Natural killer cell (primary cell): ENCODE data around the gene LTC4S. TPM values are rescaled to one million over a fixed set of nuclear protein-coding genes. Genes with fewer than 3 reads are reported as not detected.
A peak's percentile ranks its signal among the peaks of the same experiment; 100 is the strongest.

Source experiments
- ATAC-seq, 3 donors: fragments of 150-1000 bp in 2 of 3; fragments of 200-7000 bp in 1 of 3; cut with Tn5 transposase; 1 replicate in 1 of 3; 2 replicates in 2 of 3; pipeline ENCODE4 v1.10.0; 2021; ENCODE audit warnings: mild to moderate bottlenecking in 2 of 3, moderate library complexity in 2 of 3
- DNase-seq, 2 donors: peaks; one replicate each; pipeline versions ENCODE4 v3.0.0 to v3.0.0-alpha.2; 2013 to 2021; ENCODE audit warnings: mixed read lengths in 1 of 2
- H3K27ac ChIP-seq: one replicate; pipeline ENCODE4 v1.5.1; 2013; ENCODE audit warnings: mild to moderate bottlenecking, low read length
- H3K27me3 ChIP-seq: one replicate; pipeline ENCODE4 v1.6.1; 2013; ENCODE audit warnings: low read length; ENCODE audit not compliant: control insufficient read depth, insufficient read depth
- H3K36me3 ChIP-seq: one replicate; pipeline ENCODE4 v1.6.1; 2013; ENCODE audit warnings: low read length; ENCODE audit not compliant: control insufficient read depth, insufficient read depth
- H3K4me1 ChIP-seq: one replicate; pipeline ENCODE4 v1.6.1; 2013; ENCODE audit warnings: low read length; ENCODE audit not compliant: control insufficient read depth, insufficient read depth
- H3K4me3 ChIP-seq: one replicate; pipeline ENCODE4 v1.5.1; 2013; ENCODE audit warnings: low read length
- H3K9me3 ChIP-seq: one replicate; pipeline ENCODE4 v1.6.1; 2013; ENCODE audit warnings: low read length; ENCODE audit not compliant: control insufficient read depth, insufficient read depth
- H3K27ac Mint-ChIP-seq, 2 donors: one replicate each; pipeline ENCODE4 v1.8.0; 2022; ENCODE audit warnings: mild to moderate bottlenecking in 2 of 2, mixed read lengths in 2 of 2, moderate library complexity in 1 of 2
- H3K27me3 Mint-ChIP-seq, 2 donors: one replicate each; pipeline ENCODE4 v1.8.0; 2022; ENCODE audit warnings: low read depth in 2 of 2, mixed read lengths in 2 of 2
- H3K36me3 Mint-ChIP-seq: one replicate; pipeline ENCODE4 v1.8.0; 2022; ENCODE audit warnings: mixed read lengths
- H3K4me1 Mint-ChIP-seq, 2 donors: one replicate each; pipeline ENCODE4 v1.8.0; 2022; ENCODE audit warnings: mixed read lengths in 2 of 2
- H3K4me3 Mint-ChIP-seq: one replicate; pipeline ENCODE4 v1.8.0; 2022; ENCODE audit warnings: mild to moderate bottlenecking, moderate library complexity, mixed read lengths
- H3K9me3 Mint-ChIP-seq, 2 donors: one replicate each; pipeline ENCODE4 v1.8.0; 2022; ENCODE audit warnings: mixed read lengths in 2 of 2
- WGBS: methylation state at CpG from one replicate; pipeline ENCODE4 v1.1.7; 2013; ENCODE audit warnings: missing lambda C conversion rate; ENCODE audit not compliant: insufficient coverage; 5-methylcytosine and 5-hydroxymethylcytosine counted together
- intact Hi-C: fragments of 100-400 bp; cut with micrococcal nuclease; formaldehyde crosslinking; loops from one replicate; pipeline ENCODE4 v1.14.2; 2022
- total RNA-seq, 4 donors: library from RNA; stranded (reverse); fragments of 120-200 nt in 1 of 4; gene quantifications; one replicate each; pipeline versions ENCODE4 v1.2.3 to v1.2.4, GENCODE V29; 2013 to 2022
- TF ChIP-seq, protein P1 (sequence below): fragments of 200-600 bp; IDR thresholded peaks from one replicate; pipeline ENCODE4 v1.8.0; 2022; ENCODE audit warnings: antibody characterized with exemption

LTC4S gene
- total RNA-seq, 3 donors from 2014 or later (not counting 1 experiment from before 2014, with no cell fraction given) = 3.0 to 5.4 (median 3.5) TPM

DNA sequence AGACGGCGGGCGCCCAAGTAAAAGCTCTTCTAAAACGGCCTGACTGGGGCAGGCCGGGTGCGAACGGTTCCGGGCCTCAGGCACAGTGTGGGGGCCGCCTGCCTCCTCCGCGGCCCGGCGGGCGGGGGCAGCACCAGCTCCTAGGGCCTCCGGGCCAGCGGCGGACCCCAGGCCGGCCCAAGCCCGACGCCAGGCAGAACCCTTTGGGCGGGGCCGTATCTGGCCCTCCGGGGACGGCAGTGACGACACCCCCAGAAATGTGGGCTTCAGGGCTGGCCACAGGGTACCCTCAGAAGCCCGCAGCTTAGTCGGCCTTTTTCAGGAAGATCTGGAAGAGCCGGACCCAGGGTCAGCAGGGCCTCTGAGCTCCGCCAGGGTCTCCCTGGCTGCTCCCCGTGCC, 4.0 kb downstream of the LTC4S start:
- H3K4me1 ChIP-seq = peaks cover 45% of the 10 kb centered on the region
- no peaks in the 10 kb centered on the region for H3K36me3 Mint-ChIP-seq
- no peak overlapping the region for H3K27ac ChIP-seq
- H3K9me3 ChIP-seq = no peaks in the 10 kb centered on the region
- H3K36me3 ChIP-seq = peaks cover 12% of the 10 kb centered on the region
- no peaks in the 10 kb centered on the region for H3K9me3 Mint-ChIP-seq
- H3K4me3 ChIP-seq = no peak overlapping the region
- WGBS = 97% methylated on average over 30 of the region's 30 CpGs
- DNase-seq (no peak), ATAC-seq (no peak)
- peaks cover 28 to 39% of the 10 kb centered on the region in 2 donors for H3K4me1 Mint-ChIP-seq
- H3K4me3 Mint-ChIP-seq = no peak overlapping the region
- intact Hi-C loops = loop anchor here (2.0 kb wide), 1 partner anchor 35 kb away; no protein-coding TSS in a partner anchor
- no peaks in the 10 kb centered on the region for H3K27me3 Mint-ChIP-seq
- peak overlapping the region in 1 of 2 donors; percentile 56 for H3K27ac Mint-ChIP-seq
- no peaks in the 10 kb centered on the region for H3K27me3 ChIP-seq
- TF ChIP-seq, protein P1, sequence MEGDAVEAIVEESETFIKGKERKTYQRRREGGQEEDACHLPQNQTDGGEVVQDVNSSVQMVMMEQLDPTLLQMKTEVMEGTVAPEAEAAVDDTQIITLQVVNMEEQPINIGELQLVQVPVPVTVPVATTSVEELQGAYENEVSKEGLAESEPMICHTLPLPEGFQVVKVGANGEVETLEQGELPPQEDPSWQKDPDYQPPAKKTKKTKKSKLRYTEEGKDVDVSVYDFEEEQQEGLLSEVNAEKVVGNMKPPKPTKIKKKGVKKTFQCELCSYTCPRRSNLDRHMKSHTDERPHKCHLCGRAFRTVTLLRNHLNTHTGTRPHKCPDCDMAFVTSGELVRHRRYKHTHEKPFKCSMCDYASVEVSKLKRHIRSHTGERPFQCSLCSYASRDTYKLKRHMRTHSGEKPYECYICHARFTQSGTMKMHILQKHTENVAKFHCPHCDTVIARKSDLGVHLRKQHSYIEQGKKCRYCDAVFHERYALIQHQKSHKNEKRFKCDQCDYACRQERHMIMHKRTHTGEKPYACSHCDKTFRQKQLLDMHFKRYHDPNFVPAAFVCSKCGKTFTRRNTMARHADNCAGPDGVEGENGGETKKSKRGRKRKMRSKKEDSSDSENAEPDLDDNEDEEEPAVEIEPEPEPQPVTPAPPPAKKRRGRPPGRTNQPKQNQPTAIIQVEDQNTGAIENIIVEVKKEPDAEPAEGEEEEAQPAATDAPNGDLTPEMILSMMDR = no peak

DNA sequence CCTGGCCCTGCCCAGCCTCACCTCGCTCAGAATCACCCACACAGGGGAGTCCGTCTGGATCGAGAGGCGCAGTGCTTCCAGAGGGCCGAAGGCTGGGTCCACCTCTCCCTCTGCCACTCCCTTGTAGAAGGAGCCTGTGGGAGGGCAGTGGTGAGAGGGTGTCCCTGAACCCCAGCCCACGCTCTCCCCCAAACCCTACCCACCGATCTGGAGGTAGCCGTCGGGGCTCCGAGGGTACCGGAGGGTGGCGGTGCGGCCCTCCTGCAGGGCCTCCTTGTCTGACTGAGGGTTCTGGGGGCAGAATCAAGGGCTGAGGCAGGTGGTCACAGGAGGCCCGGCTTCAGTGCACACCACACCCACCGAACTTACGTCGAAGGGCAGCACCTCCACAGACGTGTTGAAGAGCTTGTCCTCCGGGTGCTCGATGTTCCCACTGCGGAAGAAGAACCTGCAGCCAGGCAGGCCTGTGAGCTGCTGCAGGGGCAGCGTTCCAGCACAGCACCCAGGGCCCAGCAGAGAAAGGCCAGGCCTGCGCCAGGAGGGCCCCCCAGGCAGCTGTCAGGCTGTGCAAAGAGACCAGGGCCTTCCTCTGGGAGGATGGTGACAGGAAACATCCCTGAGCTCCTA, 4.5 kb downstream of the LTC4S start:
- H3K9me3 Mint-ChIP-seq = no peaks in the 10 kb centered on the region
- DNase-seq = no peak
- no peak overlapping the region for H3K27ac ChIP-seq
- H3K27me3 ChIP-seq = no peaks in the 10 kb centered on the region
- H3K27me3 Mint-ChIP-seq = no peaks in the 10 kb centered on the region
- peaks cover 25 to 36% of the 10 kb centered on the region in 2 donors for H3K4me1 Mint-ChIP-seq
- peaks cover 12% of the 10 kb centered on the region for H3K36me3 ChIP-seq
- intact Hi-C loops = no loop called here
- no peaks in the 10 kb centered on the region for H3K36me3 Mint-ChIP-seq
- no peak overlapping the region for H3K27ac Mint-ChIP-seq
- 95% methylated on average over 18 of the region's 23 CpGs for WGBS
- H3K4me1 ChIP-seq = peaks cover 45% of the 10 kb centered on the region
- no peak overlapping the region for H3K4me3 Mint-ChIP-seq
- ATAC-seq = no peak
- no peak overlapping the region for H3K4me3 ChIP-seq
- TF ChIP-seq, protein P1 = no peak
- no peaks in the 10 kb centered on the region for H3K9me3 ChIP-seq

DNA sequence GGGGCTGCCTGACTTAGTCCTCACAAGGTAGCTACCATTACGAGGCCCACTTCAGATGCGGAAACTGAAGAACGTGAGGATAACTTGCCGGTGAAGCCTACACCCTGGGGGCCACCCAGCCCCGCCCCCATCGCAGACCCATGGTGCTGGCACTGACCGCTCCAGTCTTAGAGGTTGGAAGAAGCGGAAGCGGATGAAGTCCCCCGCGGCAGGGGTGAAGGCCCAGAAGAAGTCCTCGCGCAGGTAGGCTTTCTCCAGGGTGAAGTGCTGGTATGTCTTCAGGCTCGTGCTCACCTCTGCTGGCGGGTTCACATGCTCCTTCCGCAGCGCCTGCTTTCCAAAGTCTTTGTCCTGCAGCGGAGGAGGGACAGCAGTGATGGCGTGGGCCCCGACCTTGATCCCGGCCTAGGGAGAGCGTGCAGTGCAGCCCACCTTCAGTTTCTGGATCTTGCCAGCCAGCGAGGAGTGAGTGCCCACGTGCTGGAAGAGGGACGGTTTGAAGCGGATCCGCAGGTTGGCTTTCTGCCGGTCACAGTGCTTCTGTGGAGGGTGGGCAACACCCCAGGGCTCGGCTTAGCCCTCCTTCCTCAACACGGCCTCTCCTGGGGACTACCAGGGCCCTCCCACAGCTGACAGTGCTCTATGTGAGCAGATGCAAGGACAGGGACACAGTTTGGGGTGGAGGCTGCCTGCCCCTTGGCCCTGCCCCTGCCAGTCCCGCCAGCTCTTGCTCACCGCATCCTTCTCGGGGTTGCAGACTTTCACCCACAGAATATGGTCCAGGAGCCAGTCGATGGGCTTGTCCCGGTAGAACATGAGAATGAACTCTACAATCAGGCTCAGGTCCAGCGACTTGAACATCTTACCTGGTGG, 5.2 kb downstream of the LTC4S start:
- Histone ChIP-seq H3K36me3 (peaks cover 12% of the 10 kb centered on the region), H3K4me3 (no peak overlapping the region), H3K4me1 (peaks cover 45% of the 10 kb centered on the region), H3K27ac (no peak overlapping the region), H3K9me3 (no peaks in the 10 kb centered on the region), H3K27me3 (no peaks in the 10 kb centered on the region)
- TF ChIP-seq, protein P1 = no peak
- H3K27me3 Mint-ChIP-seq = no peaks in the 10 kb centered on the region
- DNase-seq (no peak), ATAC-seq (no peak)
- H3K36me3 Mint-ChIP-seq = no peaks in the 10 kb centered on the region
- no peak overlapping the region for H3K27ac Mint-ChIP-seq
- H3K9me3 Mint-ChIP-seq = no peaks in the 10 kb centered on the region
- H3K4me3 Mint-ChIP-seq = no peak overlapping the region
- H3K4me1 Mint-ChIP-seq = peaks cover 17 to 34% of the 10 kb centered on the region in 2 donors
- 96% methylated on average over 36 of the region's 36 CpGs for WGBS
- intact Hi-C loops = no loop called here
